K562 (cell line): ENCODE results near the gene CRACR2B. TPM values are rescaled to one million over a fixed set of nuclear protein-coding genes. Genes with fewer than 3 reads are reported as not detected.

Experiments used
- BRCA1 ChIP-seq, 2 experiments: fragments of 450-650 bp in 1 of 2; sonication (generic) in 1 of 2; formaldehyde crosslinking in 1 of 2; IDR thresholded peaks; 2 replicates each; pipeline versions ENCODE4 v1.5.0 to v1.6.1; 2017 to 2020; ENCODE audit warnings: mild to moderate bottlenecking in 1 of 2, missing genetic modification reagents in 1 of 2
- FIP1L1 ChIP-seq: fragments of 200-400 bp; formaldehyde crosslinking; IDR thresholded peaks from 2 replicates; pipeline ENCODE4 v1.6.1; 2018; ENCODE audit warnings: mild to moderate bottlenecking, low read depth, low read length; ENCODE audit not compliant: poor library complexity, severe bottlenecking
- JUN ChIP-seq, 2 experiments: sonication (generic) in 1 of 2; formaldehyde crosslinking in 1 of 2; IDR thresholded peaks; 2 replicates each; pipeline versions ENCODE4 v1.6.1 to v1.8.0; 2012 to 2022; ENCODE audit warnings: borderline replicate concordance in 2 of 2, mild to moderate bottlenecking in 2 of 2, improper control_type of control experiment in 1 of 2, low read depth in 1 of 2, low read length in 1 of 2, missing genetic modification reagents in 1 of 2
- MEIS2 ChIP-seq: fragments of 450-650 bp; IDR thresholded peaks from 2 replicates; pipeline ENCODE4 v1.6.1; 2014; ENCODE audit warnings: mild to moderate bottlenecking; ENCODE audit not compliant: partially characterized antibody
- NCOR1 ChIP-seq: fragments of 450-650 bp; IDR thresholded peaks from 2 replicates; pipeline ENCODE4 v1.6.1; 2016; ENCODE audit warnings: mild to moderate bottlenecking, moderate library complexity
- NFATC3 ChIP-seq: fragments of 450-650 bp; IDR thresholded peaks from 2 replicates; pipeline ENCODE4 v1.6.1; 2017; ENCODE audit warnings: mild to moderate bottlenecking
- NRF1 ChIP-seq, 2 experiments: fragments of 450-650 bp; IDR thresholded peaks in 1 of 2; conservative IDR thresholded peaks in 1 of 2; 2 replicates each; pipeline ENCODE4 v1.6.1; 2014; ENCODE audit warnings: mild to moderate bottlenecking in 2 of 2
- PHF8 ChIP-seq: fragments of 200-600 bp; sonication (generic); IDR thresholded peaks from 2 replicates; pipeline ENCODE4 v1.6.1; 2012; ENCODE audit warnings: mixed run types, mild to moderate bottlenecking, inconsistent platforms, low read length, moderate library complexity, borderline replicate concordance
- RHOXF2B ChIP-seq: fragments of 250-450 bp; sonication (Bioruptor Pico); conservative IDR thresholded peaks from 2 replicates; pipeline ENCODE4 v1.5.1; 2021
- STAT6 ChIP-seq: sonication (generic); formaldehyde crosslinking; IDR thresholded peaks from 2 replicates; pipeline ENCODE4 v1.8.1; 2023; ENCODE audit warnings: mild to moderate bottlenecking, missing genetic modification reagents
- TOE1 ChIP-seq, 2 experiments: fragments of 450-650 bp in 1 of 2; sonication (generic) in 1 of 2; formaldehyde crosslinking in 1 of 2; IDR thresholded peaks; 2 replicates each; pipeline versions ENCODE4 v1.7.1 to v1.8.0; 2016 to 2022; ENCODE audit warnings: borderline replicate concordance in 2 of 2, mild to moderate bottlenecking in 2 of 2, antibody characterized with exemption in 1 of 2, inconsistent platforms in 1 of 2, low read depth in 1 of 2, missing genetic modification reagents in 1 of 2, moderate library complexity in 1 of 2
- ZNF143 ChIP-seq: sonication (generic); formaldehyde crosslinking; IDR thresholded peaks from 2 replicates; pipeline ENCODE4 v1.9.0; 2022; ENCODE audit warnings: mild to moderate bottlenecking, missing genetic modification reagents
- ZNF311 ChIP-seq: fragments of 250-450 bp; sonication (Bioruptor Pico); IDR thresholded peaks from 2 replicates; pipeline ENCODE4 v1.4.0; 2020; ENCODE audit warnings: mild to moderate bottlenecking, moderate library complexity
- ZNF551 ChIP-seq: fragments of 250-450 bp; sonication (Bioruptor Pico); IDR thresholded peaks from 2 replicates; pipeline ENCODE4 v1.5.0; 2021; ENCODE audit warnings: mild to moderate bottlenecking, moderate library complexity
- polyA plus RNA-seq, 8 experiments: library from polyadenylated mRNA; depleted of rRNA in 4 of 8; stranded (reverse) in 5 of 8; unstranded in 3 of 8; fragments of >200 nt; fragmentation: Nextera tagmentation in 2 of 8; fragmentation: Illumina TruSeq in 1 of 8; extraction: Ambion mirVana in 2 of 8; extraction: Trizol in 1 of 8; gene quantifications; 2 replicates each; pipeline versions ENCODE4 v1.2.1 to v1.2.3, GENCODE V29; 2011 to 2014; ENCODE audit warnings: inconsistent platforms in 1 of 8, missing spikeins in 1 of 8
- total RNA-seq, 7 experiments: library from RNA; depleted of rRNA in 6 of 7; stranded (reverse); fragments of >200 nt in 6 of 7; fragmentation: Illumina TruSeq in 2 of 7; extraction: Trizol in 2 of 7; gene quantifications; 2 replicates each; pipeline versions ENCODE4 v1.2.1 to v1.2.3, GENCODE V29; 2011 to 2021; ENCODE audit warnings: low replicate concordance in 1 of 7
- TF ChIP-seq, protein P1 (sequence below): fragments of 450-650 bp; IDR thresholded peaks from 2 replicates; pipeline ENCODE4 v1.6.1; 2014; ENCODE audit warnings: low read depth, mild to moderate bottlenecking, moderate library complexity, borderline replicate concordance
- TF ChIP-seq, protein P2 (sequence below), 3 experiments: fragments of 200-800 bp in 1 of 3; sonication (Bioruptor generic) in 1 of 3; sonication (generic) in 1 of 3; formaldehyde crosslinking in 1 of 3; IDR thresholded peaks; 2 replicates each; pipeline versions ENCODE4 v1.6.1 to v1.8.0; 2016 to 2022; ENCODE audit warnings: mild to moderate bottlenecking in 2 of 3, missing compliant biosample characterization in 2 of 3, missing genetic modification characterization in 2 of 3, missing genetic modification reagents in 1 of 3
- TF ChIP-seq, protein P3 (sequence below): sonication (generic); formaldehyde crosslinking; IDR thresholded peaks from 2 replicates; pipeline ENCODE4 v1.9.0; 2022; ENCODE audit warnings: mild to moderate bottlenecking, missing genetic modification reagents

CRACR2B gene
- total and polyA plus RNA-seq, 9 of the 15 experiments (the other 6 are each of a cell fraction or from before 2014, with no cell fraction given) = 0.10 to 51.0 (median 6.0) TPM

DNA sequence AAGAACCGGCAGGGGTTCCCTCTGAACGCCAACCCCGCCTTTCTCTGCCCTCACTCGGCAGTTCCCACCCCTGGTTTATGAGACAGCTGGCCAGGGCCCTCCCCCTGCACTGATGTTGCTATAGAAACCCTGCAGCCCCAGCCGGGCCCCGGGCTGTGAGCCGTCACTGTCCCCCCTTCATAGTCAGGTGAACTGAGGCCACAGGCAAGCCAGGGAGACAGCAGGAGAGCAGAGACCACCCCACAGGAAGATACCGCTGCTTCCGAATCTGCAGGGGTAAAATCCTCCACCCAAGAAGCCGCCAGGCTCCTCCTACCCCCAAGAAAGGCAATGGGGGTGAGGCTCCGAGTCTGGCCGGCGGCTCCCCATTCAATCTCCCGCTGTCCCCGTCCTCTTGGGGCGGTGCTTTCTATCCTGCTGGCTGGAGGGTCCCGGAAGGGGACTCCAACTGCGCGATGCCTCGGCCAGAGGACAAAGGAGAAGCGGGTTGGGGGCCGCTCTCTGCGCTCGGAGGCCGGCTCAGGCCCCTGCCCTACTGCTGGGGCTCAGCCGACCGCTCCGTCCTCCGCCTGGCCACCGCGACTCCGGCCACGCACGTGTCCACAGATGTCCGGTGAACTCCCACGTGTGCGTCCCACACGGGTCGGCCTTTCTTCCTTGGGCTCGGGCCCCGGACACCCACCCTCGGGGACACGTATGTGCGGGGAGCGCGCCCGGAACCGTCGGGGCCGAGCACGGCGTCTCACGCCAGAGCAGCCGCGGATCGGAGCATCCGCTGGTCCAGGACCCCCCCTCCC lies 30.2 kb upstream of the CRACR2B start (continued):
- TF ChIP-seq, protein P1, sequence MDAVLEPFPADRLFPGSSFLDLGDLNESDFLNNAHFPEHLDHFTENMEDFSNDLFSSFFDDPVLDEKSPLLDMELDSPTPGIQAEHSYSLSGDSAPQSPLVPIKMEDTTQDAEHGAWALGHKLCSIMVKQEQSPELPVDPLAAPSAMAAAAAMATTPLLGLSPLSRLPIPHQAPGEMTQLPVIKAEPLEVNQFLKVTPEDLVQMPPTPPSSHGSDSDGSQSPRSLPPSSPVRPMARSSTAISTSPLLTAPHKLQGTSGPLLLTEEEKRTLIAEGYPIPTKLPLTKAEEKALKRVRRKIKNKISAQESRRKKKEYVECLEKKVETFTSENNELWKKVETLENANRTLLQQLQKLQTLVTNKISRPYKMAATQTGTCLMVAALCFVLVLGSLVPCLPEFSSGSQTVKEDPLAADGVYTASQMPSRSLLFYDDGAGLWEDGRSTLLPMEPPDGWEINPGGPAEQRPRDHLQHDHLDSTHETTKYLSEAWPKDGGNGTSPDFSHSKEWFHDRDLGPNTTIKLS = peak; percentile 53; the same call in 1 of the 2 replicates
- TF ChIP-seq, protein P2, sequence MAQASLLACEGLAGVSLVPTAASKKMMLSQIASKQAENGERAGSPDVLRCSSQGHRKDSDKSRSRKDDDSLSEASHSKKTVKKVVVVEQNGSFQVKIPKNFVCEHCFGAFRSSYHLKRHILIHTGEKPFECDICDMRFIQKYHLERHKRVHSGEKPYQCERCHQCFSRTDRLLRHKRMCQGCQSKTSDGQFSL (CRISPR knock-in tag; IDR thresholded peaks at IDR 0.05) = peak; percentile 78
- TF ChIP-seq, protein P2 (tag; IDR thresholded peaks at IDR 0.05) = 0 out of 4 replicates have a peak, but pooled peaks of 1 of the 2 experiments have one; percentile 41
- TF ChIP-seq MEIS2 = no peak
- TF ChIP-seq ZNF551 (CRISPR knock-in tag) = no peak
- TF ChIP-seq NCOR1 = no peak
- TF ChIP-seq TOE1 (IDR thresholded peaks at IDR 0.05; ENCODE audit: borderline replicate concordance) = 0 out of 2 replicates have a peak, but pooled peaks have one; percentile 37
- TF ChIP-seq TOE1 (CRISPR knock-in tag; IDR thresholded peaks at IDR 0.05; ENCODE audit: borderline replicate concordance, low read depth) = no peak
- 0 out of 2 replicates have a peak, but pooled peaks have one; percentile 47 for TF ChIP-seq STAT6 (CRISPR knock-in tag)
- TF ChIP-seq BRCA1 (IDR thresholded peaks at IDR 0.05) = no peak
- 0 out of 2 replicates have a peak, but pooled peaks have one; percentile 45 for TF ChIP-seq BRCA1 (CRISPR knock-in tag; IDR thresholded peaks at IDR 0.05)
- no peak for TF ChIP-seq NFATC3
- peak; percentile 40; the same call in 1 of the 2 replicates for TF ChIP-seq ZNF143 (CRISPR knock-in tag)
- no peak for TF ChIP-seq RHOXF2B (CRISPR knock-in tag)
- TF ChIP-seq, protein P3, sequence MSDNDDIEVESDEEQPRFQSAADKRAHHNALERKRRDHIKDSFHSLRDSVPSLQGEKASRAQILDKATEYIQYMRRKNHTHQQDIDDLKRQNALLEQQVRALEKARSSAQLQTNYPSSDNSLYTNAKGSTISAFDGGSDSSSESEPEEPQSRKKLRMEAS = peak; percentile 85
- peak; percentile 6 to 35; a peak in 1 of 4 replicates for TF ChIP-seq NRF1 (conservative IDR thresholded peaks at IDR 0.05 in 1 of 2, IDR thresholded peaks at IDR 0.05 in 1 of 2)
- peak; percentile 63; the same call in 1 of the 2 replicates for TF ChIP-seq PHF8
- 0 out of 2 replicates have a peak, but pooled peaks have one; percentile 27 for TF ChIP-seq ZNF311 (CRISPR knock-in tag)
- TF ChIP-seq JUN (IDR thresholded peaks at IDR 0.05; ENCODE audit: borderline replicate concordance, low read depth, low read length) = no peak
- 0 out of 2 replicates have a peak, but pooled peaks have one; percentile 51 for TF ChIP-seq JUN (CRISPR knock-in tag; IDR thresholded peaks at IDR 0.05; ENCODE audit: borderline replicate concordance)
- peak; percentile 8 for TF ChIP-seq FIP1L1
